ENCODE measurements around the gene KLHL3.

DNA sequence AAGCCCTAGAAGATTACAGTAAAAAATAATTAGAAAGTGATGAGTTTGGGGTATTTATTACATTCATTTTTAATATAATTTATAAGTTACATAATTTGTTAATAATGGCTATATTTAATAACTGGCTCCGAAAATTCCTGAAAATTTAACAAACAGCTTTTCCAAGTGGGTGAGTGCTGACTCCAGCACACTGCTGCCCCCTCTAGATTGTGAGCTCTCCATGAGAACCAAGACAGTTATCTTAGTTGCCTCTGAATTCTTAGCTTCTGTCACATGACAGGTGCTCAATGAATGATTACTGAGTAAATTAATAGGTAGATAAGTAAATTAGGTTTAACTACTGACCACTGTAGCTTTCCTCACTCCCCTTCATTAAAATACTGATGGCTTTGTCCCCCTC lies 7.8 kb downstream of the KLHL3 start:
- no peak for TF ChIP-seq EZH2 (IDR thresholded peaks at IDR 0.05; ENCODE audit: insufficient read depth, low read length)
- TF ChIP-seq, protein P1, sequence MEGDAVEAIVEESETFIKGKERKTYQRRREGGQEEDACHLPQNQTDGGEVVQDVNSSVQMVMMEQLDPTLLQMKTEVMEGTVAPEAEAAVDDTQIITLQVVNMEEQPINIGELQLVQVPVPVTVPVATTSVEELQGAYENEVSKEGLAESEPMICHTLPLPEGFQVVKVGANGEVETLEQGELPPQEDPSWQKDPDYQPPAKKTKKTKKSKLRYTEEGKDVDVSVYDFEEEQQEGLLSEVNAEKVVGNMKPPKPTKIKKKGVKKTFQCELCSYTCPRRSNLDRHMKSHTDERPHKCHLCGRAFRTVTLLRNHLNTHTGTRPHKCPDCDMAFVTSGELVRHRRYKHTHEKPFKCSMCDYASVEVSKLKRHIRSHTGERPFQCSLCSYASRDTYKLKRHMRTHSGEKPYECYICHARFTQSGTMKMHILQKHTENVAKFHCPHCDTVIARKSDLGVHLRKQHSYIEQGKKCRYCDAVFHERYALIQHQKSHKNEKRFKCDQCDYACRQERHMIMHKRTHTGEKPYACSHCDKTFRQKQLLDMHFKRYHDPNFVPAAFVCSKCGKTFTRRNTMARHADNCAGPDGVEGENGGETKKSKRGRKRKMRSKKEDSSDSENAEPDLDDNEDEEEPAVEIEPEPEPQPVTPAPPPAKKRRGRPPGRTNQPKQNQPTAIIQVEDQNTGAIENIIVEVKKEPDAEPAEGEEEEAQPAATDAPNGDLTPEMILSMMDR (IDR thresholded peaks at IDR 0.05; ENCODE audit: insufficient read depth, low read depth, low read length), result no peak

Data from astrocyte (in vitro differentiated cells and primary cell).